ENCODE data around the gene TMEM132A. TPM values are rescaled to one million over a fixed set of nuclear protein-coding genes. Genes with fewer than 3 reads are reported as not detected.

Gene TMEM132A
- polyA plus RNA-seq, 2 of the 4 experiments (the other 2 are of a cell fraction) = 18.1 to 88.0 TPM

DNA sequence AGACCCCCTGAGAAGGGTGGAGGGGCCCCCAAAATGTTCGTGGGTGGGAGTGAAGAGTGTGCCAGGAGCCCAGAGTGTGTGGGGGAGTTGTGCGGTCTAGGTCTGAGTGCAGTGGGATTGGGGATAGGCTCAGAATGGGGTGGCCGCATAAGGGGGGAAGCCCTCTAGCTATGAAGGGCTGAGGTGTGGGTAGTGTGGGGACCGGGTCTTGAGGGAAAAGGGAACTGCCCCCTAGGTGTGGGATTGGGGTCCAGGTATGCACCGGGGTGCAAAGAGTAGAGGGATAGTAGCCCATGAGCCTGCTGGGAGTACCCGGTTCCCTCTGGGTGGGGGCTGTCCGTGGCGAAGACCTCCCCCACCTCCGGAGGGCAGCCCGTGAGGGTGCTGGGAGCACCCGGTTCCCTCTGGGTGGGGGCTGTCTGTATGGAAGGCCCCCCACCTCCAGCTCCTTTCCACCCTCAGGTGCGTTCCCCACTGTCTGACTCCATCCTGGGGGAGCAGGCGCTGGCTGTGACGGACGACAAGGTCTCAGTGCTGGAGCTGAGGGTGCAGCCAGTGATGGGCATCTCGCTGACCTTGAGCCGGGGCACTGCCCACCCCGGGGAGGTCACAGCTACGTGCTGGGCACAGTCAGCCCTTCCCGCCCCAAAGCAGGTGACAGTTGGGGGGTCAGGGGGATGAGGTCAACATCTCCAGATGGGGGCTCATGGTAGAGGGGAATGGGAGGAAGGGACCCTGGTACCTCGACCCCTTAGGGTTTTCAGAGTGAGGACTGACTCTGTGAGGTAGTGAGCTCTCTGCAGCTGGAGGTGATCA, 10.7 kb downstream of the TMEM132A start:
- FAIRE-seq = no peak
- H3K9me3 ChIP-seq = no peaks in the 10 kb centered on the region
- ATAC-seq = no peak
- ChIA-PET POLR2A (no interaction called here), CTCF (interaction anchor here (0.8 to 2.0 kb wide), 5 partner anchors 17 to 103 kb away, joined by 3 to 6 read pairs (median 6); no protein-coding TSS in a partner anchor)
- TF ChIP-seq ZC3H11A (IDR thresholded peaks at IDR 0.05) = no peak
- no peak for TF ChIP-seq EHMT2 (IDR thresholded peaks at IDR 0.05; ENCODE audit: low read depth)
- TF ChIP-seq, protein P1, sequence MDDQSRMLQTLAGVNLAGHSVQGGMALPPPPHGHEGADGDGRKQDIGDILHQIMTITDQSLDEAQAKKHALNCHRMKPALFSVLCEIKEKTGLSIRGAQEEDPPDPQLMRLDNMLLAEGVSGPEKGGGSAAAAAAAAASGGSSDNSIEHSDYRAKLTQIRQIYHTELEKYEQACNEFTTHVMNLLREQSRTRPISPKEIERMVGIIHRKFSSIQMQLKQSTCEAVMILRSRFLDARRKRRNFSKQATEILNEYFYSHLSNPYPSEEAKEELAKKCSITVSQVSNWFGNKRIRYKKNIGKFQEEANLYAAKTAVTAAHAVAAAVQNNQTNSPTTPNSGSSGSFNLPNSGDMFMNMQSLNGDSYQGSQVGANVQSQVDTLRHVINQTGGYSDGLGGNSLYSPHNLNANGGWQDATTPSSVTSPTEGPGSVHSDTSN (IDR thresholded peaks at IDR 0.05) = no peak
- TF ChIP-seq ZFP36 (IDR thresholded peaks at IDR 0.05; ENCODE audit: borderline replicate concordance, partially characterized antibody) = no peak
- TF ChIP-seq JUN (IDR thresholded peaks at IDR 0.05) = no peak
- TF ChIP-seq SREBF2 (IDR thresholded peaks at IDR 0.05) = no peak
- TF ChIP-seq HOXB5 (CRISPR knock-in tag; IDR thresholded peaks at IDR 0.05) = no peak
- TF ChIP-seq RNF2 (IDR thresholded peaks at IDR 0.05; ENCODE audit: borderline replicate concordance, low read depth) = no peak
- TF ChIP-seq EHF (CRISPR knock-in tag; IDR thresholded peaks at IDR 0.05) = no peak
- TF ChIP-seq HMGXB4 (CRISPR knock-in tag; IDR thresholded peaks at IDR 0.05; ENCODE audit: borderline replicate concordance) = no peak
- TF ChIP-seq BHLHE40 (IDR thresholded peaks at IDR 0.05; ENCODE audit: low read depth, low read length) = no peak
- no peak for TF ChIP-seq ZSCAN20 (CRISPR knock-in tag; IDR thresholded peaks at IDR 0.05)
- no peak for TF ChIP-seq CBX2 (IDR thresholded peaks at IDR 0.05; ENCODE audit: borderline replicate concordance, low read depth)
- TF ChIP-seq NPAS2 (CRISPR knock-in tag; IDR thresholded peaks at IDR 0.05; ENCODE audit: borderline replicate concordance) = no peak
- TF ChIP-seq ESRRA (IDR thresholded peaks at IDR 0.05; ENCODE audit: borderline replicate concordance, low read length) = no peak
- TF ChIP-seq MAZ (IDR thresholded peaks at IDR 0.05; ENCODE audit: borderline replicate concordance, low read depth, low read length) = no peak
- TF ChIP-seq NFE2L2 (conservative IDR thresholded peaks at IDR 0.05; ENCODE audit: low read length) = no peak
- no peak for TF ChIP-seq RFX5 (IDR thresholded peaks at IDR 0.05)
- no peak for TF ChIP-seq EP300 (IDR thresholded peaks at IDR 0.05)
- TF ChIP-seq TFCP2L1 (CRISPR knock-in tag; IDR thresholded peaks at IDR 0.05) = no peak
- no peak overlapping the region for H3K27ac ChIP-seq
- DNase-seq (ENCODE audit: low read depth in 1 of 2, low spot score in 1 of 2) = no peak
- H3K4me1 ChIP-seq = no peaks in the 10 kb centered on the region
- H3K4me3 ChIP-seq = no peak overlapping the region
- H3K4me2 ChIP-seq = no peak overlapping the region
- WGBS (ENCODE audit: missing lambda C conversion rate) = 84% methylated on average over 21 of the region's 21 CpGs

GRCh38 chr11:60935676-60936442, 11.6 kb downstream of the TMEM132A start:
- POLR2A ChIA-PET = no interaction called here

More at GRCh38 chr11:60935676-60936442, 11.6 kb downstream of the TMEM132A start:
- TF ChIP-seq ZFP36 (IDR thresholded peaks at IDR 0.05; ENCODE audit: borderline replicate concordance, partially characterized antibody) = no peak
- TF ChIP-seq, protein P2, sequence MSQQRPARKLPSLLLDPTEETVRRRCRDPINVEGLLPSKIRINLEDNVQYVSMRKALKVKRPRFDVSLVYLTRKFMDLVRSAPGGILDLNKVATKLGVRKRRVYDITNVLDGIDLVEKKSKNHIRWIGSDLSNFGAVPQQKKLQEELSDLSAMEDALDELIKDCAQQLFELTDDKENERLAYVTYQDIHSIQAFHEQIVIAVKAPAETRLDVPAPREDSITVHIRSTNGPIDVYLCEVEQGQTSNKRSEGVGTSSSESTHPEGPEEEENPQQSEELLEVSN (IDR thresholded peaks at IDR 0.05; ENCODE audit: borderline replicate concordance, low read depth) = no peak
- TF ChIP-seq EHF (CRISPR knock-in tag; IDR thresholded peaks at IDR 0.05) = no peak
- TF ChIP-seq CEBPB (IDR thresholded peaks at IDR 0.05) = no peak
- TF ChIP-seq POLR2AphosphoS2 (conservative IDR thresholded peaks at IDR 0.05; ENCODE audit: low read length) = no peak
- TF ChIP-seq, protein P3, sequence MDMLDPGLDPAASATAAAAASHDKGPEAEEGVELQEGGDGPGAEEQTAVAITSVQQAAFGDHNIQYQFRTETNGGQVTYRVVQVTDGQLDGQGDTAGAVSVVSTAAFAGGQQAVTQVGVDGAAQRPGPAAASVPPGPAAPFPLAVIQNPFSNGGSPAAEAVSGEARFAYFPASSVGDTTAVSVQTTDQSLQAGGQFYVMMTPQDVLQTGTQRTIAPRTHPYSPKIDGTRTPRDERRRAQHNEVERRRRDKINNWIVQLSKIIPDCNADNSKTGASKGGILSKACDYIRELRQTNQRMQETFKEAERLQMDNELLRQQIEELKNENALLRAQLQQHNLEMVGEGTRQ (IDR thresholded peaks at IDR 0.05) = no peak
- TF ChIP-seq JUN (IDR thresholded peaks at IDR 0.05) = no peak
- no peak for TF ChIP-seq KDM5A (IDR thresholded peaks at IDR 0.05)
- TF ChIP-seq EHMT2 (IDR thresholded peaks at IDR 0.05; ENCODE audit: low read depth) = no peak
- TF ChIP-seq CBX8 (IDR thresholded peaks at IDR 0.05) = no peak
- no peak for TF ChIP-seq NR3C1 (IDR thresholded peaks at IDR 0.05)
- no peak for TF ChIP-seq SREBF2 (IDR thresholded peaks at IDR 0.05)
- TF ChIP-seq, protein P1 (IDR thresholded peaks at IDR 0.05) = no peak
- TF ChIP-seq RAD21 (conservative IDR thresholded peaks at IDR 0.05 in 1 of 2, IDR thresholded peaks at IDR 0.05 in 1 of 2) = no peak
- H3K4me3 ChIP-seq = no peak overlapping the region
- no peaks in the 10 kb centered on the region for H3K4me1 ChIP-seq
- no peak for FAIRE-seq
- H3K9me3 ChIP-seq = no peaks in the 10 kb centered on the region
- ATAC-seq = no peak
- 89% methylated on average over 11 of the region's 27 CpGs for WGBS (ENCODE audit: missing lambda C conversion rate)
- no peak for DNase-seq (ENCODE audit: low read depth in 1 of 2, low spot score in 1 of 2)
- H3K27ac ChIP-seq = no peak overlapping the region
- CTCF ChIA-PET = interaction anchor here (1.3 to 2.0 kb wide), 4 partner anchors 10 to 104 kb away, joined by 5 to 6 read pairs (median 6); no protein-coding TSS in a partner anchor
- no peak overlapping the region for H3K4me2 ChIP-seq

Data from A549 (cell line).